GM21515 (cell line): ENCODE measurements around the gene ORMDL3.
A peak's percentile ranks its signal among the peaks of the same experiment; 100 is the strongest.

ENCODE experiments used
- ATAC-seq: cut with Tn5 transposase; IDR thresholded peaks from one replicate; pipeline ENCODE4 v1.9.1; 2021; ENCODE audit not compliant: unreplicated experiment

ORMDL3 gene, protein sequence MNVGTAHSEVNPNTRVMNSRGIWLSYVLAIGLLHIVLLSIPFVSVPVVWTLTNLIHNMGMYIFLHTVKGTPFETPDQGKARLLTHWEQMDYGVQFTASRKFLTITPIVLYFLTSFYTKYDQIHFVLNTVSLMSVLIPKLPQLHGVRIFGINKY

DNA sequence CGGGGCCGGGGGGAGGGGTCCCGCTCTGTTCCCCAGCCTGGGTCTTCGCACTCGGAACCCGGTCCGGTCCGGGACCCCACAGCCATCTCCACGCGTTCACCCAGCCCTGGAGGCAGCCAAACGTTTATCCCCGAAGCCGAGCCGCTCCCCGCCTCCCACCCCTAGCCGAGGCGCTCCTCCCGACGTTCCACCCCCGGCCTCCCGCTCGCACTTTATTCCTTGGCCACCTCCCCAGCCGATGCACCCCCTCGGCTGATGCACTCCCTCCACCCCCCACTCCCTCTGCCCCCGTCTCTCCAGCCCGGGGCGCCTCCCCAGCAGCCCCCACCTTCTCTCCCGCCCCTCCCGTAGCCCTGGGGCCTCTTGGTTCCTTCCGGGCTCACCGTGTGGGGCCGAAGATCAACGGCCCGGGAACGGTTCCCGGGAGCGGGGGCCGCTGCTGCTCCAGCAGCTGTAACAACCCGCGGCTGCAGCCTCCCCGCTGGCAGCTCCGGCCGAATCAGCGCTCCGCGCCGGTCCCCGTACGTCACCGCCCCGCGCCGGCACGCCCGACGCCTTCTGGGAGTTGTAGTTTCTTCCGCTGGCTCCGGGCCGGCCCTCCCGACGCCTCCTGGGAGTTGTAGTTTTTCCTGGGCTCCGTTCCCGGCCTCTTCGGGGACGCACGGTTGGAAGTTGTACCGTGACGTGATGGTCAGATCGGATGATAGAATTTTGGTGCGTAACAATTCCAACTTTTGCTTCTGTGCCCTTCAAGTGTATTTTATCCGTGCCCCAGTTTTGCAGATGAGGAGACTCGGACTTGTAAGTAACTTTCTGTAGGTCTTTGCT lies at the start of gene ORMDL3, which contains the start of gene LRRC3C:
TSS of gene ORMDL3 (minus strand) at position 501 of the 828 bp plus-strand sequence. CDS start 3,398 bp downstream, outside the sequence.
TSS of gene LRRC3C (plus strand) at position 632 of the 828 bp plus-strand sequence. CDS start 13,792 bp downstream, outside the sequence.
- peak; percentile 72 for ATAC-seq

DNA sequence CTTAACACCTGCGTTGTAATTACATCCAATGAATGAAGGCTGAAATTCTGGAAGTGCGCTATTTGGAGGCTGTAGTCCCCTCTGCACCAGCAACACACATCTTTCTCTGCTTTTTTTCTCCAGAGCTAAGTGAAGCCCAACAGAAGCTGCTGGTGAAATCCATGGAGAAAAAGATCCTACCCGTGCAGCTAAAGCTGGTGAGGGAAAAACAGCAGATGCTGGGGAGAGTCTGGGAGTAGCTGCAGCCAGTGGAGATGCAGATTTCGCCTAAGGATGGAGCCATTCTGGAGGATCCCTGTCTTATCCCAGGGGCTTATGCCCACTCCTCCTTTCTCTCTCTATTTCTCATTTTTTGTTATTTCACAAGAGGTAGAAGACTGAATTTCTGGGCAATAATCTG lies 48.4 kb upstream of the ORMDL3 start:
- ATAC-seq: no peak

DNA sequence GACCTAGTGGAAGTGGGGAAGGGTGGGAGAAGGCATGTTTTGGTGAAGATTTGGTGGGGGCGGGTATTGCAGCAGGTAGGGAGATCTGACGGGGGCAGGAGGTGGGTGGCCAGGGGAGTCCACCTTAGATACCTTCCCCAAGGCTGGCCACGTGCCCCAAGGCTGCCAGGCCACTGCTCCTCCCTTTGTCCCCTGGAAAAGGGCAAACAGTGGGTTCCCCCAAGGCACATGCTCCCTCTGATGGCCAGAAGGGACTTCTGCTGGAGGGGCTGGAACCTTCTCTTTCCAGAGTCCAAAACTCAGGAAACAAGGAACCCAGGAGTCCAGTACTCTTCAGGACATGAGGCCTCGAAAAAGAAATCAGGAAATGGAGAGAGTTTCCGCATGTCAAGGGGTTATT lies 47.0 kb upstream of the ORMDL3 start:
- ATAC-seq: no peak

DNA sequence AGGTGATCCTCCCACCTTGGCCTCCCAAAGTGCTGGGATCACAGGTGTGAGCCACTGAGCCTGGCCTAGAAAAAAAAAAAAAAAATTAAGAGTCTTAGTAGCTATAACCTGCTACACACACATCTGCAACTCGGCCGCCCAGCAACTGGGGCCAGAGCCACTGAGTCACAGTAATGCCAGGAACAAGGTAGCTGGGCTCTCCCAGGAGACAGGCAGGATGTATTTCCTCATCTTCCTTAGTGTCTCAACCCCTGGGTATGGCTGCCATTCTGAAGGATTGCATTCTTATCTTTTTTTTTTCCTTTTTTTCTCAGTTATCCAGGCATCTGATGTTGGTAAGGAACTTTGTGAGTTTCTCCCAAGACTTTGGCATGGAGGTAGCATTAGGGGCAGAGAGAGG lies 46.1 kb upstream of the ORMDL3 start:
- ATAC-seq: no peak

DNA sequence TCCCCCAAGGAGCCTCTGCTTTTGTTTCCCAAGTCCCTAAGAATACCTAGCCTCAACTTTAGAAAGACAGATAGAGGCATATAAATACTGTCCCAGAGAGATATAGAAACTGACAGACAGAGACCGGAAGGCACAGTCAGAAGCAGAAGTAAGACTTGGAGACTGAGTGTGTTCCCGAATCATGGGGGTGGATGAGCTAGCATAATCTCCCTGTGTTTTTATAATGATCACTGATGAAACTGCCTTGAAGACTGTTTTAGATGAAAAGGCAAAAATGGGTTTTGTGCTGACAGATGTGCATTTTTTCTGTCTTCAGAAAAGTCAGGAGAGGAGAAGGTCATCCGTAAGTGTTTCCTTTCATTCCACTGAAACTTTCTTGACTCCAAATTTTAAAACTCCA lies 44.9 kb upstream of the ORMDL3 start:
- ATAC-seq: no peak

DNA sequence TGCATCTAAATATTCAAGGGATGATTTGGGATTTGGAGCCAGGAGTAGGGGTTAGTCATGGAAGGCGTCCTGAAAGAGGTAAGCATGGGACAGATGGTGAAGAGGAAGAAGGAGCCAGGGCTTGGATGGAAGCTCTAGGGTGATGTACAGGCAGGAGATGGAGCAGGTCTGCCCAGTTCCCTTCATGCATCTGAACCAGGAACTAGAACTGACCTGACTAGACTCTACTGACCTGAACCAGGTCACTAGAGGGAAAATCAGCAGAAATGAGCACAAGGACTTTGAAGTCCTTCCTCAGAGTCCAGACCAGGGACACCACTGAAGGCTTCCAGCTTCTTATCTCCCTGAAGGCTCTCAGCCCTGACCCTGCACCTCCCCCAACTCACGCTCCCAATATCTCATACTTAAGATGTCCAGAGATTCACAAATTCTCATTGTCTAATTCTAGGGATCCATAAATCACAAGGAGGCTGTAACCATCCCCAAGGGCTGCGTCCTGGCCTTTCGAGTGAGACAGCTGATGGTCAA lies 43.7 kb upstream of the ORMDL3 start:
- ATAC-seq: no peak

DNA sequence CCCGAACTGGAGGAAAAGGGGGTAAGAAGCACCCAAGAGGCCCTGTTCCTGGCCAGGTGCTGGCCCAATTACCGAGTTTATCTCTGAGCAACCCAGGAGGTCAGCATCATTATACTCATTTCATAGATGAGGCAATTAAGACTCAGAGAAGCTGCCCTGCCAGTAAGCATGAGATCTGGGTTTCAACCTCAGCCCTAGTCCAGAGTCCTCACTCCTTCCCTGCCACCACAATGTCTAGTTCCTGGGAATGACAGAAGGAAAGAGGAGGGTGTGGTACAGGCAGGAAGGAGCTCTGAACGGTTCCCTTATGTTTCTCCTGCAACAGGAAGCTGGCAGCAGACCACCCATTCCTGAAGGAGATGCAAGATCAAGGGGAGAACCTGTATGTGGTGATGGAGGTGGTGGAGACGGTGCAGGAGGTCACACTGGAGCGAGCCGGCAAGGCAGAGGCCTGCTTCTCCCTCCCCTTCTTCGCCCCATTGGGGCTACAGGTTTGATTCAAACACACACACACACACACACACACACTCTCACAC lies 42.8 kb upstream of the ORMDL3 start:
- no peak for ATAC-seq

DNA sequence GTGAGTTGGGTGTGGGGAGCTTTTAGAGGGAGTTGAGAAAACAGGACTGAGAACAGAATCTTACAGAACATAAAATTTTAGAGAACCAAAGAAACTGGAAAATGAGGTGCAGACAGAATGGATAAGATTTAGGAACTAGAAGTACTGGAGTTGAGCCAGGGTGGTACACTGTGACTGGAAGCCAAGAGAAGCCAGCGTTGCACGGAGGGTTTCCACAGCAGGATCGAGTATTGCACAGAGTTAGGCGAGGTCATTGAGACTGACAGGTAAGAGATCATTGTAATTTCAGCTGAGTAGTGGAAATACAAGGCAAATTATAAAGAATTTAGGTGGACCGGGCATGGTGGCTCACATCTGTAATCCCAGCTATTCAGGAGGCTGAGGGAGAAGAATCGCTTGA lies 42.0 kb upstream of the ORMDL3 start:
- ATAC-seq: no peak

DNA sequence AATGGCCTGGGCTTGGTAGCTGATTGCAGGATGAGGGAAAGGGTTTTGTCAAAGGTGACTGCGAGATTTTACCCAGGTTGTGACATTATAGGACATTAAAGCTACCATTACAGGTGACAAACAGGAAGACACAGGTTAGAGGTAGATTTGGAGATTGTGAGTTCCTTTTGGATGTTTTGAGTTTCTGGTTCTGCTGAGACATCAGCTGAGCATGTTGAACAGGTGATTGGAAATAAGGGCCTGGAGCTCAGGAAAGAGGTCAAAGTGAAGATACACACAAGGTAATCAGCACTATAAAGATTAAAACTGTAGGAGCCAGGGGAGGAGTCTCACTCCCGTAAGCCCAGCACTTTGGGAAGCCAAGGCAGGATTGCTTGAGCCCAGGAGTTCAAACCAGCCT lies 41.4 kb upstream of the ORMDL3 start:
- ATAC-seq: no peak

DNA sequence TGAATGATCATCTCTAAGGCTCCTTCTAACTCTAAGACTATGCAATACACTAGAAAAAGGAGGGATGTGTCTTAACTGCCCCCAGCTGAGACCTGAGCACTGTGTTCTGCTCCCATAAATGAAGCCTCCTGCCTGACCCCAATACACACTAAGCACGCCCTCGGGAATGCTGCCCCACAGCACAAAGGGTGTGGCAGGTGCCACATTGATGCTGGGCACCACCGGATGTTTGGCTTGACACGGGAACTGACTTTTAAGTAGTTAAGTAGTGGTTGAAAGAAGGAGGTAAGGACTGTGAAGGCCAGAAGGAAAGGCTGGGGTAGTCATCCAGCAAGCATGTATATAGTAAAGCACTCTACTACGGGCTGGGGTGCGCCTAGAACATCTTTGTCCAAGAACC lies 39.4 kb upstream of the ORMDL3 start:
- ATAC-seq: no peak

DNA sequence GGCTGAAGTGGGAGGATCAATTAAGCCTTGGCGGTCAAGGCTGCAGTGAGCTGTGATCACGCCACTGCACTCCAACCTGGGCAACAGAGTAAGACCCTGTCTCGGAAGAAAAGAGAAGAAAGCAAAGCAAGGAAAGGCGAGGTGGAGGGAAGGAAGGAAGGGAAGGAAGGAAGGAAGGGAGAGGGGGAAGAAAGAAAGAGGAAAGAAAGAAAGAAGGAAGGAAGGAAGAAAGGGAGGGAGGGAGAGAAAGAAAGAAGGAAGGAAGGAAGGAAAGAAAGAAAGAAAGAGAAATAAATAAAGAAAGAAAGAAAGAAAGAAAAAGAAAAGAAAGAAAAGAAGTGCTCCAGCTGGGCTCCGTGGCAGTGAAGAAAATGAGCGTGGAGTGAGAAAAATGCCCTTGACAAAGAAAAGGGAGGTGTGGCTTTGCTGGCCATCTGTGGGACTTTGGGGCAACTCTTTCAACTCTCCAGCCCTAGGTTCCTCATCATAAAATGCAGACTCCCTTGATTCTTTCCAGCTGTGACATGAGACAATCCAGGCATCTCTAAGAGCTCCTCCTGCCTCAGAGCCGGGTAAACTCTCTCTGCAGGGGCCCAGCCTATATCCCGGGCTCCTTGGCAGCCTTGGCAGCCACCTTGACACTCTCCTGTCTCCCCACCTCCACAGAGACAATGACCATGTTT lies 37.8 kb upstream of the ORMDL3 start:
- no peak for ATAC-seq

DNA sequence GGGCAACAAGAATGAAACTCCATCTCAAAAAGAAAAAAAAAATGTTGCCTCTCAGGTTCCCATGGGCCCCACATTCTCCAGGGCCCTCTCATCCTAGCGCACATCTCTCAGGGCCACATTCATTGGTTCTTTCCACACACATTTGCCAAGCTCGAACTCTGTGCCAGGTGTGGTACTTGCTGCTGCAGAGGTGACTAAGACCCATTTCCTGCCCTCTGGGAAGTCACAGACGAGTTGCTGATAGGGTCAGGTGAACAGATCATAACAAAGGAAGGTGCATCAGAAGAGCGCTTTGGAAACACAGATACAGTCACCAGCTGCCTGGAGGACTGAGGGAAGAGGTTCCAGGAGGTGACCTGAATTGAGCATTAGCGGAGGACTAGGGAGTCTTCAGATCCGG lies 36.4 kb upstream of the ORMDL3 start:
- no peak for ATAC-seq

DNA sequence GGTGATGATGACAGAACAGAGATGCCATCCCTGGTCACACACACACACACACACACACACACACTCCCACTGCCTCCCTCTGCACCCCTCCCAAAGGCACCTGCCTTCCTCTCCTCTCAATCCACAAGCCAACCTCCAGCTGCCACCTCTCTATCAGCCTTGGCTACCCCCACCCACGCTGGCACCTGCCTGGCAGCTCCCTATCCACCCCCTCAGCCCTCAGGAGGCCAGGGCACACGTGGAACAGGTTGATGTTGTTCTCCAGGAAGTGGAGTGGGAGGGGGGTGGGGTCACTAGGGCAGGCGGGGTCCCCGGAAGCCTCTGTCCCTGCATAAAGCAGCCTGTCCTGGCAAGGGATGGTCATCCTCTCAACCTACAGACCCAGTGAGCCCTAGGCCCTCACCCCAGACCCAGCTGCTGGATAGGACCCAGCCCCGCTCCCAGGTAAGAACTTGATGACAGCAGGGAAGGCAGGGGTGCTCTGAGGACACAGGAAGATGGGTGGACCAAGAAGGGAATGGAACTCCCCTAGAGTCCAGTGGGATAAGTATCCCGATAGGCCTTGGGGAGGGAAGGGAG lies 35.3 kb upstream of the ORMDL3 start, which contains the start of gene GSDMA:
TSS of gene GSDMA (plus strand) at position 363 of the 579 bp plus-strand sequence. CDS start 2,684 bp downstream, outside the sequence.
- no peak for ATAC-seq

DNA sequence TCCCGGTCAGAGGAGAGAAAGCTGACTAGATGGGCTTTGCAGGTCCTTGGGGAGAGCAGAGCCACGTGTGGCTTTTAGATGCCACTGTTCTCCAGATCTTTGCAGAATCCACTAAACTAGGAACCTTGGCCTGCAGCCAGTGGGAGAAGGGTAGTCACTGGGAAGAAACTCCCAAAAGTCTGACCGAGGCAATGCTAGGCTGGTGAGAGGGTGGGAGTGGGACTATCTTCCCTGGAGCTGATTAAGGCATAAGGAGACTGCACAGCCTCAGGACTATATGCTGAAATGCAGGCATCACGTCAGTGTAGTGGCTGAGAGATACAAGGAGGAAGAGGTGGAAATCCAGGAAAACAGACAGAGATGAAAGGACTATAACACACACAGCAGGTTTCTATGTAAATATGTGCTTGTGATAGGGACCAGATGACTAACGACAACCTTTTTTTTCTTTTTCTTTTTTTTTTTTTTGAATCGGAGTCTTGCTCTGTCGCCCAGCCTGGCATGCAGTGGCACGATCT lies 33.2 kb upstream of the ORMDL3 start:
- no peak for ATAC-seq

DNA sequence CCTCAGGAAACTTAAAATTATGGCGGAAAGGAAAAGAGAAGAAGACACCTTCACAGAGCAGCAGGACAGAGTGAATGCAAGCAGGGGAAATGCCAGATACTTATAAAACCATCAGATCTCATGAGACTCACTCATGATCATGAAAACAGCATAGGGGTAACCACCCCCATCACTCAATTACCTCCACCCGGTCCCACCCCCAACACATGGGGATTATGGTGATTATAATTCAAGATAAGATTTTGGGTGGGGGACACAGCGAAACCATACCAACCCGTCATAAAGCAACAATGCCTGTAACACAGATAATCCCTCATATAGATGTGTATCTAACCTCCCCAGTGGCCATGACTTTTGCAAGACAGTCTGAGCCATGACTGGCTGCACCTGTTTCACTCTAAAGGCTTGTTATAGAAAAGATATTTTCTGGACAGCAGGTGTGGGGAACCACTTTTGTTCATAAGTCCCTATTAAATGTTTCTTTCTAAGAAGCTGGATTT lies 28.4 kb upstream of the ORMDL3 start:
- no peak for ATAC-seq

DNA sequence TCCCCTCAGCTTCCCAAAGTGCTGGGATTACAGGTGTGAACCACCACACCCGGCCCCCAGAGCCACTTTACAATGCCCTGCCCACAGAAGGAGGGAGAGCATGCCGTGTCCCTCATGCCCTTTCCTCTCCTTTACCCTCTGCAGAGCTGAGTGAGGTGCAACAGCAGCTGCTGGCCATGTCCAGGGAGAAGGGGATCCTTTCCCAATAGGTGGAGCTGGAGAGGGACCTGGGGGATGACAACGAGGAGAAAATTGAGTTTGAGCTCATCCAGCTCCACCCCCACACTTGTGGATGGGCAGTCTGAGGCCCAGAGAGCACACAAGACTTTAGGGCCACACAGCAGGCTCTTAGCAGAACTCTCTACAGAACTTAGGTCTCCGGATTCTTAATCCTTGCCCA lies 27.5 kb upstream of the ORMDL3 start:
- no peak for ATAC-seq

DNA sequence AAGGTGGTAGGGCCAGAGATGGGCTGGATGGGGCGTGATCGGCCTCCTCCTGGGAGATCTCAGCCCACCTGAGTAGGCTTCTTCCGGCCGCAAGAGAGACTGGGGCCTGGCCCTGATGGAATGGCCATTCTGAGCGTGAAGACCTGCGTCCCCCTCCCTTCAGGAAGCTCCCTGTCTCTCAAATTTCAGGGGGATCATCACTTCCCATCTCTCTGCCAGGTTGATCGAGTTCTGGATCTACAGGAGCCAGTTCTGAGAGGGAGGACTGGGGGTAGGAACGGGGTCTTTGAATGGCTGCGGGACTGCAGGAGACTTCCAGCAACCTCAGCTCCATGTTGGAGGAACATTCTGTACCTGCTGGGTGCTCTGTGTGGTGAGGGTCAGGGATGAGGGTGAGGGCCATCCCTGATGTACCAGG lies 26.1 kb upstream of the ORMDL3 start:
- ATAC-seq: no peak

DNA sequence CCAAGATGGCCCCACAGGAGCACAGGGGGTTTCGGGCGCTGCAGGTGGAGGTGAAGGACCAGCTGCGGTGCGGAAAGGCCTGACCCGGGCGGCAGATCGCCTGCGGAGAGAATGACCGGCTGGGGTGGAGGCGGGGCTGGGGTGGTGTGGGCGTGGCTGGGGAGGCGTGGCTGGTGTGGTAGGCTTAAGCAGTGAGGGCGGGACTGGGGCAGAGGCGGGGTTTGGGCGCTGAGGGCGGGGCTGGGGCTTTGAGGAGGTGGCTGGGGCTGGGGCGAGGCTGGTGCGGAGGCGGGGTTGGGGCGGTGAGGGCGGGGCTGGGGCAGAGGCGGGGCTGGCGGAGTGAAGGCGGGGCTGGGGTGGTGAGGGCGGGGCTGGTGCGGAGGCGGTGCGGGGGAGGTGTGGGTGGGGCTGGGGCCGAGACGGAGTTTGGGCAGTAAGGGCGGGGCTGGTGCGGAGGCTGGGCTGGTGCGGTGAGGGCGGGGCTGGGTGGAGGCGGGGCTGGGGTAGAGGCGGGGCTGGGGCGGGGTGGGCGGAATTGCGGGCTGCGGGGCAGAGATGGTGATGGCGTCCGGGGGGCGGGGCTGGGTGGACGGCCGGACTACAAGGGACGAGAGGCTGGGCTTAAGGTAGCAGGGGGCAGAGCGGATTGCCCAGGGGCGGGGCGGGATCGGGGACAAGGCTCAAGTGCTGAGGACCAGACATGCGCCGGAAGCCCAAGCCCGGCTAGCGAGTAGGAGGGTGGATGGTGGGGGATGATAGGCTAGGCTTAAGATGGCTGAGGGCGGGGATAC lies 25.5 kb upstream of the ORMDL3 start:
- ATAC-seq: peak; percentile 69

DNA sequence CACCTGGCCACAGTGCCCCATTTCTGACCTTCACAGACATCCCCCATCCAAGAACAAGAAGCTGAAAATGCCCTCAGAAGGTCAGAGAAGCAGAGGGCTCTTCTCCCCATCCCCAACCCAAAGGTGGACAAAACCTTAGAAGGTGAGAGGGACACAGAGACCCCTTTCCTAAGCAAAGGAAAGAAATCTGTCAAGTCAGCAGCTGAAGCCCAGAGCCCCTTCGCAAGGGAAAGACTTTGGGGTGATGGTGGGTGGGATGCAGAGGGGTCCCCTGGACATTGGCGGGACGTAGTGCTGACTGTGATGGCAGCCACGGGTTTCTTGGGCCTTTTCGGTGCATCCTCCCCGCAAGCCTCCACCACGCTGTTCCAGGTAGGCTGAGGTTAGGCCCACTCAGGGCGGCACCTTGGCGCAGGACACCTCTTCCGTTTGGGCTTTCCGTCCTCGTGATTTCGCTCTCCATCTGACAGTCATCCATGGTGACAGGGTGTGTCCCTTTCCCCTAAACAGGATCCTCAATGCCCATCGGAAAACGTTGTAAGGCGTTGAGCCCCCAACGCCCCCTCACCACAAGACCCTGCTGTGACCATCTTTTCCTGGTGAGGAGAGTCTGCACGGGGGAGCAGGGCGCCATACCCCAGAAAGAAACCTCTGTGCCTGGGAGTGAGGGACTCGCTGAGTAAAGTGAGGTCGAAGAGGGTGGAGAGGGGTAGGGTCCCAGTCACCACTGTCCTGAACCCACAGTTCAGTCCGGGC lies 24.7 kb upstream of the ORMDL3 start:
- no peak for ATAC-seq
